ENCODE data around the gene CNTNAP2.

DNA sequence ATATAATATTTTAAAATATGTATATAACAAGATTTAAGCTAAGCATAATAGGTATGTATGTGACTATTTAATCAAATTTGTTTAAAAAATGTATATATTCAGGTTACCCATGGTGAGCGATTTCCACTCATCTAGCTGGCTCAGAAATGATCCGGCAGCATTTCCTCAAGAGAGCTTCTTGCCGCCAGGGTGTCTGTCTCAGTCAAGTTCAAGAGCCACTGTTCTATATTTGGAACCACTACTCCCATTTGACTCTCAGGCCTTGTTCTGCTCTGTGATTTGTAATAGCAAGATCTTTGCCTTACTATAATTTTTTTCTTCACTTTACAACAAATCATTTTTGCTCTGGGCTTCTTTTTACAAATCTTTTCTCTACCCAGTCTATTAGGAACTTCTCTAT lies 48.7 kb upstream of the CNTNAP2 start:
- no peak for TF ChIP-seq EZH2phosphoT487 (IDR thresholded peaks at IDR 0.05; ENCODE audit: insufficient read depth, low read depth)
- TF ChIP-seq EZH2 (IDR thresholded peaks at IDR 0.05; ENCODE audit: insufficient read depth, poor library complexity, severe bottlenecking) = no peak

All from GM23248 (cell line).